SKM-1 (cell line): Measurements from ENCODE around the gene LIME1.

Source experiments
- DNase-seq: peaks from one replicate; lab custom pipeline; 2025; ENCODE audit not compliant: unreplicated experiment; lab: John Stamatoyannopoulos, UW

LIME1 gene

GRCh38 chr20:63696628-63697356 lies 39.7 kb upstream of the LIME1 start, which contains the start of gene TNFRSF6B:
TSS of gene TNFRSF6B (plus strand) at chr20:63696652. CDS start at chr20:63696768, 116 bp downstream.
- no peak for DNase-seq

- no peak for DNase-seq
Observed at GRCh38 chr20:63697357-63697867, 39.1 kb upstream of the LIME1 start.

DNA sequence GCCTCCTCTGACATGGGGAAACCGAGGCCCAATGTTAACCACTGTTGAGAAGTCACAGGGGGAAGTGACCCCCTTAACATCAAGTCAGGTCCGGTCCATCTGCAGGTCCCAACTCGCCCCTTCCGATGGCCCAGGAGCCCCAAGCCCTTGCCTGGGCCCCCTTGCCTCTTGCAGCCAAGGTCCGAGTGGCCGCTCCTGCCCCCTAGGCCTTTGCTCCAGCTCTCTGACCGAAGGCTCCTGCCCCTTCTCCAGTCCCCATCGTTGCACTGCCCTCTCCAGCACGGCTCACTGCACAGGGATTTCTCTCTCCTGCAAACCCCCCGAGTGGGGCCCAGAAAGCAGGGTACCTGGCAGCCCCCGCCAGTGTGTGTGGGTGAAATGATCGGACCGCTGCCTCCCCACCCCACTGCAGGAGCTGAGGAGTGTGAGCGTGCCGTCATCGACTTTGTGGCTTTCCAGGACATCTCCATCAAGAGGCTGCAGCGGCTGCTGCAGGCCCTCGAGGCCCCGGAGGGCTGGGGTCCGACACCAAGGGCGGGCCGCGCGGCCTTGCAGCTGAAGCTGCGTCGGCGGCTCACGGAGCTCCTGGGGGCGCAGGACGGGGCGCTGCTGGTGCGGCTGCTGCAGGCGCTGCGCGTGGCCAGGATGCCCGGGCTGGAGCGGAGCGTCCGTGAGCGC lies 38.5 kb upstream of the LIME1 start:
- no peak for DNase-seq

DNA sequence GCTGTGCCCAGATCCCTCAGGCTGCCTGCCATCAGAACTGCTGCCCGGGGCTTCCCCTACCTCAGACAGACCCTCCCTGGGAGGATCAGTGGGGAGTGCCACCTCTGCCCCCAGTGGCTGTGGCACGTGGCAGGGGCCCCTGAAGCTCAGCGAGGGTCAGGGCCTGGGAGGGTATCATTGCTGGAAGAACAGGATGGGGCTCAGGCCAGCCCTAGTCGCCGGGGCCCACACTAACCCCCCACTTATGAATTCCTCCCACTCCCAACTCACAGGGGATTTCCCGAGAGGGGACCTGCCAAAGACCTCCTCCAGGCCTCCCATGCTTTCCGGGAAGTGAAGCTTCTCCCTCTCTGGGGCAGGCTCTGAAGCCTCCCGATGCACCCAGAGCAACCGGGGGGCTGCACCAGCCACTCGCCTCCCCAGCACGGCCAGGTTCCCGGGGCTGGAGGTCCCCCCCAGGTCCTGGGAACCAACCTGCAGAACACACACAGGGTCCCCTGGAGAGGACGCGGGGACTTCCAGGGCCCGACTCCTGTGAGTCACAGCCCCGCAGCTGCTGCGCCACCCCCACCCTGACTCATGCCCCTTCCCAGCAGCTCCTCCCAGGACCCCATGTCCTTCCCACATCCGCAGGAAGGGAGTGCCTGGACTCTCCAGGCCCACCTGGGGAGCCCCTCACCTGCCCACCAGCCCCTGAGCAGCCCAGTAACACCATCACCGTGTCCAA lies 37.6 kb upstream of the LIME1 start:
- no peak for DNase-seq

- no peak for DNase-seq
Observed at GRCh38 chr20:63699466-63700198, 36.8 kb upstream of the LIME1 start.

GRCh38 chr20:63700199-63701050 lies 36.0 kb upstream of the LIME1 start:
- DNase-seq: no peak

- DNase-seq: no peak
Observed at GRCh38 chr20:63701051-63701328, 35.5 kb upstream of the LIME1 start.

DNA sequence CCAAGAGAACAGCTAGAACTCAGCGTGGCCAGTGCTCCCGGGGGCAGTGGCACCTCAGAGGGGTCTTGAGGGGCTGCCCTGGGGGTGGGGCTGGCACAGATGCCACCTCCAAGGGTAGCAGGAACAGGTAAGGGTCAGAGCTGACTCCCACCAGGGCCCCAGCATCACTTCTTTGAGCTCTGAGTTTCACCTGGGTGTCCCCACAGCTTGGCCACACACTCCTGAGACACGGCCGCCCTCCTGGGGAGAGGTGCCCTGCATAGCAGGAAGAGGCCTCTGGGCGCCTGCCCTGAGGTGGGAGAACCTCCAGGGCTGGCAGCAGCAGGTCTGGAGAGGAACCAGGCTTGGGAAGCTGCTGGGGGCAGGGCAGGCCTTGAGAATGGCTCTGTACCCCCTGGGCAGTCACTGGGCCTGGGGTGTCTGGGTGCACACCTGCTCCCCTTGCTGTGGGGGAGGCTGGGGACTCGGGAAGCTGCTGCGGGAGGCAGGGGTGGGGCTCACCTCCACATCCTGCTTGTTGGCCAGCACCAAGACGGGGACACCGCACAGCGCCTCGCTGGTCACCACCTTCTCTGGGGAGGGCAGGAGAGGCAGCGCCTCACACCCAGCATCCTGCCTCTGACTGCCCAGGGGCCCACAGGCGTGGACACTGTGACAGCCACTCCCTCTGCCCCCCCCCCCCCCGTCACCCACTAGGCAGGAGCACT lies 35.0 kb upstream of the LIME1 start:
- no peak for DNase-seq

- DNase-seq: no peak
Observed at GRCh38 chr20:63702036-63702665, 34.3 kb upstream of the LIME1 start.

GRCh38 chr20:63702751-63703470 lies 33.6 kb upstream of the LIME1 start:
- no peak for DNase-seq

GRCh38 chr20:63703471-63703975 lies 32.9 kb upstream of the LIME1 start:
- no peak for DNase-seq

- no peak for DNase-seq
Observed at GRCh38 chr20:63703976-63704748, 32.3 kb upstream of the LIME1 start.

DNA sequence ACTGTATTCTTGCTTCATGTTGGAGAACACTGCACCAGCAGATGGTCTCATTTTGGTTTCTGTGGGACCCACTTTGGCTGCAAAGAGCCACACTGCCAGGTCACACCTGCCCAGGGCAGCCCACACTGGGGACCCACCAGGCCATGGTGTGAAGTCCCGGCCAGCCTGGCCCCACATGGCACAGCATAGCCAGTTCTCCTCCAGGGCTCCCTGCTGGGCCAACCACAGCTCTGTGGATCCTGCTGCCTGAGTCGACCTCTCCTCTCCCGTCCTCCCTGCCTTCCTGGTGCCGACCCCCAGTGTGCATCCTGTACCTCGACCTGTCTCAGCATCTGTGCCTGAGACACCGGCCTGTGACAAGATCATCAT lies 31.7 kb upstream of the LIME1 start:
- no peak for DNase-seq

- DNase-seq: no peak
Observed at GRCh38 chr20:63705232-63706026, 31.0 kb upstream of the LIME1 start.

DNA sequence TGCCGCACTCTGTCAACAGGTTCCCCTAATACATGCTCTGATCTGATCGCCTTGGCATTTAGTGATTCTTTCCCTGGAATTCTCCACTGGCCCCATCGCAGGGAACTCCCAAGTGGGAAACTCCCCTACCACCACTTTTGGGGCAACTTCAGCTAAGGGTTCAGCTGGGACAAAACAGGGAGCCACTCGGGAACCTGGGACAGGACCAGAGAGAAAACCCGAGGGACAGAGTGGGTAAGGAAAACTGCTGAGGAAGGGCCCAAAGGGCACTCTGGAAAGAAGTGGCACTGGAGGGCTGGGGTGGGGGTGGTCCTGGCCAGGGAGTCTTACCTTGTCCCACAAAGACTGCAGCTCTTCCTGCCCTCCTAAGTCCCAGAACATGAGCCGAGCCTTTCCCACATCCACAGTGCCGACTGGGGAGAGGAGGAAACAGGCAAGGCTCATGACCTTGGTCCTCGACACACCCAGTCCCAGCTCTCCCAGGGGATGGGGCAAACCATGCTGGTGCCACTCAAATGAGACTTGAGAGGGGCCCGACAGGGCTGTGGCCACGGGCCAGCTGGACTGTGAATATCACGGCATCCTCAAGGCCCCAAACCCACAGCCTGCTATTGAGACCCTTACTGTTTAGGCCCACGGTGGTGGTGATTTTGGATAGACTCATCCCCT lies 30.3 kb upstream of the LIME1 start:
- no peak for DNase-seq

DNA sequence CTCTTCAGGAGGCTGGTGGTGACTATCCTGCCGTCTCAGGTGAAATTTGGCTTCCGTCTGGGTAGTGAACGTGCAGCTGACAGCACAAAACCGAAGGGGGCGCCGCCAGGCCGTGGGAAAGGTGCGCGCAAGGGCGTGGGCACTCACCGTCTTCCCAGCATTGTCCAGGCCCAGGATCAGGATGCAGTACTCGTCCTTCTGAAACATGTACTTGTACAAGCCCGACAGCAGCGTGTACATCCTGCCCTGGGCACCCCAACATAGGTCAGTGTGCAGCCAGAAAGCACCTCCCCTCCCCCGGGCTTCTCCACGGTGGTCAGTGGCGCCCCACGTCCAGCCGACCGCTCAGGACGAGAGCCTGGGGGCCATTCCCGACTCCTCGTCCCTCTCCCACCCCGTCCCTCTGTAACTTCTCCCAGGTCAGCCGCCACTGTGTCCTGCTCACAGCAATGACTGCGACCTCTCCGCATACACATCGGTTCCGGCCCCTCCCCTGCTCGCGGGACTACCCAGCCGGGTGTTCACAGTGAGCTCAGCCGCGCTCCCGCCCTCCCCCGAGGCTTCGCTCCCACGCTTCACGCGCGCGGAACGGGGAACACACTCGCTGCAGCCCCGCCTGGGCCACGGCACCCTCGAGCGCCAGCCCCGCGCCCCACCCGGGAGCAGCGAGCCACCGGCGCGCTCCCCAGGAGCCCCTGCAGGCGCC lies 29.5 kb upstream of the LIME1 start:
- no peak for DNase-seq
